ENCODE data around the gene SLC48A1.

Gene SLC48A1

DNA sequence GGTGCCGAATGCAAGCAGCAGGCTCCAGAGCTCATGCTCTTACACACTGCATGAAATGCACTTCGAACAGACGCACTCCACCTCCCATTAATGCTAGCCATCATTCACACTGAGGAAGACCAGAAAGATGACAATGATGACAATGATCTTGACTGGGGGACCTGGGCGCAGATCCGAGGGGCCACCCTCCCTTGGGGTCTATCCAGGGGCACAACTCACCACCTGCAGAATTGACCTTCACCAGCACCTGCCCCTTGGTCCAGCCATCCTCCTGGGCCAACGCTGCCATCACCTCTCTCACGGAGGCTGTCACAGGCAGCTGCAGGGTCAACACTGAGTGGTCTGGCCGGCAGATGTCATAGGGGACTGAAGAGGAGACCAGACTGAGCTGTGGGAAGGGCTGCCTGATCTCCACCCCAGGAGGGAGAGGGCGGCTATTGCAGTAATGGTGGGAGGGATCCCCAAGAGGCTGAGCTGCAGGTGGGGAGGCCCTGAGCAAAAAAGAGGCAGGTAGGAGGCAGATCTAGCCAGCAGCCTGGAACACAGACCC, 29.7 kb upstream of the SLC48A1 start:
- H3K27me3 ChIP-seq (ENCODE audit: insufficient read depth, poor library complexity, severe bottlenecking): no peaks in the 10 kb centered on the region
- TF ChIP-seq, protein P1, sequence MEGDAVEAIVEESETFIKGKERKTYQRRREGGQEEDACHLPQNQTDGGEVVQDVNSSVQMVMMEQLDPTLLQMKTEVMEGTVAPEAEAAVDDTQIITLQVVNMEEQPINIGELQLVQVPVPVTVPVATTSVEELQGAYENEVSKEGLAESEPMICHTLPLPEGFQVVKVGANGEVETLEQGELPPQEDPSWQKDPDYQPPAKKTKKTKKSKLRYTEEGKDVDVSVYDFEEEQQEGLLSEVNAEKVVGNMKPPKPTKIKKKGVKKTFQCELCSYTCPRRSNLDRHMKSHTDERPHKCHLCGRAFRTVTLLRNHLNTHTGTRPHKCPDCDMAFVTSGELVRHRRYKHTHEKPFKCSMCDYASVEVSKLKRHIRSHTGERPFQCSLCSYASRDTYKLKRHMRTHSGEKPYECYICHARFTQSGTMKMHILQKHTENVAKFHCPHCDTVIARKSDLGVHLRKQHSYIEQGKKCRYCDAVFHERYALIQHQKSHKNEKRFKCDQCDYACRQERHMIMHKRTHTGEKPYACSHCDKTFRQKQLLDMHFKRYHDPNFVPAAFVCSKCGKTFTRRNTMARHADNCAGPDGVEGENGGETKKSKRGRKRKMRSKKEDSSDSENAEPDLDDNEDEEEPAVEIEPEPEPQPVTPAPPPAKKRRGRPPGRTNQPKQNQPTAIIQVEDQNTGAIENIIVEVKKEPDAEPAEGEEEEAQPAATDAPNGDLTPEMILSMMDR (IDR thresholded peaks at IDR 0.05; ENCODE audit: insufficient read depth, low read length): no peak
- TF ChIP-seq, protein P2, sequence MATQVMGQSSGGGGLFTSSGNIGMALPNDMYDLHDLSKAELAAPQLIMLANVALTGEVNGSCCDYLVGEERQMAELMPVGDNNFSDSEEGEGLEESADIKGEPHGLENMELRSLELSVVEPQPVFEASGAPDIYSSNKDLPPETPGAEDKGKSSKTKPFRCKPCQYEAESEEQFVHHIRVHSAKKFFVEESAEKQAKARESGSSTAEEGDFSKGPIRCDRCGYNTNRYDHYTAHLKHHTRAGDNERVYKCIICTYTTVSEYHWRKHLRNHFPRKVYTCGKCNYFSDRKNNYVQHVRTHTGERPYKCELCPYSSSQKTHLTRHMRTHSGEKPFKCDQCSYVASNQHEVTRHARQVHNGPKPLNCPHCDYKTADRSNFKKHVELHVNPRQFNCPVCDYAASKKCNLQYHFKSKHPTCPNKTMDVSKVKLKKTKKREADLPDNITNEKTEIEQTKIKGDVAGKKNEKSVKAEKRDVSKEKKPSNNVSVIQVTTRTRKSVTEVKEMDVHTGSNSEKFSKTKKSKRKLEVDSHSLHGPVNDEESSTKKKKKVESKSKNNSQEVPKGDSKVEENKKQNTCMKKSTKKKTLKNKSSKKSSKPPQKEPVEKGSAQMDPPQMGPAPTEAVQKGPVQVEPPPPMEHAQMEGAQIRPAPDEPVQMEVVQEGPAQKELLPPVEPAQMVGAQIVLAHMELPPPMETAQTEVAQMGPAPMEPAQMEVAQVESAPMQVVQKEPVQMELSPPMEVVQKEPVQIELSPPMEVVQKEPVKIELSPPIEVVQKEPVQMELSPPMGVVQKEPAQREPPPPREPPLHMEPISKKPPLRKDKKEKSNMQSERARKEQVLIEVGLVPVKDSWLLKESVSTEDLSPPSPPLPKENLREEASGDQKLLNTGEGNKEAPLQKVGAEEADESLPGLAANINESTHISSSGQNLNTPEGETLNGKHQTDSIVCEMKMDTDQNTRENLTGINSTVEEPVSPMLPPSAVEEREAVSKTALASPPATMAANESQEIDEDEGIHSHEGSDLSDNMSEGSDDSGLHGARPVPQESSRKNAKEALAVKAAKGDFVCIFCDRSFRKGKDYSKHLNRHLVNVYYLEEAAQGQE (IDR thresholded peaks at IDR 0.05; ENCODE audit: insufficient replicate concordance, low read depth): no peak
- no peak for TF ChIP-seq SPI1 (IDR thresholded peaks at IDR 0.05; ENCODE audit: borderline replicate concordance, low read depth)
- TF ChIP-seq GABPA (IDR thresholded peaks at IDR 0.05; ENCODE audit: low read depth): no peak
- TF ChIP-seq POLR2AphosphoS5 (IDR thresholded peaks at IDR 0.05; ENCODE audit: low read depth): no peak

DNA sequence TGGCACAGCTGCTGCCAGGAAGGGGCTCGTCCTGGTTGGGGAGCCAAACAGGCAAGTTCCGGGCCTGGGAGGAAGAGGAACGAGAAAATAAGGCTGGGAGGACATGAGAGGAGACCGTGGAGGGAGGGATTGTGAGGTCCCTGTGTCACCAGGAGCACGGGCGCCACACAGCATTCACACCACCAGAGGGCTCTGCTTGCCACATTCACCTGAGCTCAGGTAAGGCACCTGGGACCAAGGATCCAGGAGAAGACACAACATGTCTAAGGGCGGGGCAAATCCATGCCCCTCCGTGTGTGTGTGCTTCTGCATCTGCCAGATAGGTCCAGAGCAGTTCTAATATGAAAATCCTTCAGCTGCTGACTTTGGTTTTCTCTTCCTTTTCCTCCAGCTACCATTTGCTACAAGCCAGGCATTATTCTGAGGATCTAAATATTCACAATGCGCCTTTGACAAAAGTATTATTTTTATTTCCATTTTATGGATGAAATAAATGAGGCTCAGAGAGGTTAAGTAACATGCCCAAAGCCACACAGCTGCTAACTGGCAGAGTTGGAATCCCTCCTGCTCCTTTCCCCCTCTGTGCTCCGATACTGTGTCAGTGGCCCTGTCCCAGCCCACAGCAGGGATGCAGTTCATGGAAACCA, 28.9 kb upstream of the SLC48A1 start:
- TF ChIP-seq, protein P2 (IDR thresholded peaks at IDR 0.05; ENCODE audit: insufficient replicate concordance, low read depth): no peak
- TF ChIP-seq, protein P1 (IDR thresholded peaks at IDR 0.05; ENCODE audit: insufficient read depth, low read length): peak; percentile 29
- no peaks in the 10 kb centered on the region for H3K27me3 ChIP-seq (ENCODE audit: insufficient read depth, poor library complexity, severe bottlenecking)
- DNase-seq (ENCODE audit: low read depth in 1 of 2, low spot score in 1 of 2): peak in 1 of 2 experiments; percentile 25
- H3K27ac ChIP-seq (replicated peaks): no peak overlapping the region
- H3K4me3 ChIP-seq (replicated peaks; ENCODE audit: insufficient read depth, low read length): no peak overlapping the region

More for the DNA sequence above, 29.7 kb upstream of the SLC48A1 start:
- Histone ChIP-seq H3K4me3 (replicated peaks; ENCODE audit: insufficient read depth, low read length) (no peak overlapping the region), H3K27ac (replicated peaks) (no peak overlapping the region)
- no peak for DNase-seq (ENCODE audit: low read depth in 1 of 2, low spot score in 1 of 2)

DNA sequence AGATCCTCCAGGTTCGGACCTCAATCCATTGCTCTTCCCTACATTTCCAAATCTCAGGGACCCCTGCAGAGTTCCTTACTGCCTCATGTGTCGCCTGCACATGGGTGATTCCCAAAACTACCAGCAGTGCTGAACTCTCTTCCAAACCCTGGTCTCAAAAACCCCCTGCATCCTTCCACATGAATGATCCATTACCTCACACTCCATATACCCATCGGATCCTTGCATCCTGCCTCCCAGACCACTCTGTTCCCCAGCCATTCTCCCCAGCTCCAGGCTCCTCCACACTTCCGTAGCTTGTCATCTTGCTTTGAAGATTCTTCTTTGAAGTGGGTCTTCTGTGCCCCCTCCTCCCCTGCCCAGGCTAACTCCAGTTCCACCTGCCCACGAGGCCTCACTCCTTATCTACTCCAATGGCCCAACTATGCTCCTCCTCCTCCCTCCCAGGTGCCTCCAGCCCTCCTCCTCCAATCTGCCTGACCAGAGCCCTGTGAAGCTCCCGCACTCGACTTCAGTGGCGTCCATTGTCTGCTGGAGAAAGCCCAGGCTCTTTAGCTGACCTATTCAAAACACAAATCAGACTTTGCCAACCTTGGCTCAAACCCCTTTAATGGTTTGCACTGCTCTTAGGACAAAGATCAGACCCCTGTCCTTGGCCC, 28.1 kb upstream of the SLC48A1 start:
- Histone ChIP-seq H3K4me3 (replicated peaks; ENCODE audit: insufficient read depth, low read length) (no peak overlapping the region), H3K27ac (replicated peaks) (no peak overlapping the region), H3K27me3 (ENCODE audit: insufficient read depth, poor library complexity, severe bottlenecking) (no peaks in the 10 kb centered on the region)
- TF ChIP-seq, protein P1 (IDR thresholded peaks at IDR 0.05; ENCODE audit: insufficient read depth, low read length): no peak
- TF ChIP-seq POLR2AphosphoS5 (IDR thresholded peaks at IDR 0.05; ENCODE audit: low read depth) (no peak), GABPA (IDR thresholded peaks at IDR 0.05; ENCODE audit: low read depth) (no peak), SPI1 (IDR thresholded peaks at IDR 0.05; ENCODE audit: borderline replicate concordance, low read depth) (no peak)
- TF ChIP-seq, protein P2 (IDR thresholded peaks at IDR 0.05; ENCODE audit: insufficient replicate concordance, low read depth): no peak
- no peak for DNase-seq (ENCODE audit: low read depth in 1 of 2, low spot score in 1 of 2)
